ENCODE measurements around the gene FARS2. TPM values are rescaled to one million over a fixed set of nuclear protein-coding genes. Genes with fewer than 3 reads are reported as not detected.

FARS2 gene
- total and polyA plus RNA-seq, 4 experiments from 2014 or later, result 15.6 to 48.4 (median 24.3) TPM

GRCh38 chr6:5659467-5659866, 398.2 kb downstream of the FARS2 start:
- POLR2A ChIA-PET (ENCODE audit: partially characterized antibody), result no interaction called here
- Mint-ChIP-seq H3K36me3 (peaks cover 2 to 31% of the 10 kb centered on the region in 2 donors), H3K4me3 (no peak overlapping the region), H3K9me3 (peaks cover 0 to 5% (median 0%) of the 10 kb centered on the region in 8 donors), H3K27ac (no peak overlapping the region), H3K4me1 (peaks cover 2 to 18% (median 15%) of the 10 kb centered on the region in 4 donors), H3K27me3 (no peaks in the 10 kb centered on the region)
- H3K27ac ChIP-seq (ENCODE audit: low read depth, low read length), result no peak overlapping the region
- H3K36me3 ChIP-seq (ENCODE audit: insufficient read depth, low read length), result no peaks in the 10 kb centered on the region
- intact Hi-C loops (cut with micrococcal nuclease), result no loop called here
- CTCF ChIA-PET (ENCODE audit: partially characterized antibody), result interaction anchor here (0.6 kb wide), 1 partner anchor 9 kb away, joined by 3 read pairs; no protein-coding TSS in a partner anchor
- no peaks in the 10 kb centered on the region for H3K9me3 ChIP-seq (ENCODE audit: control insufficient read depth in 1 of 2, low read length in 2 of 2)
- no peaks in the 10 kb centered on the region for H3K27me3 ChIP-seq (ENCODE audit: insufficient read depth, low read length)
- H3K4me1 ChIP-seq (ENCODE audit: insufficient read depth, low read length), result peaks cover 9% of the 10 kb centered on the region
- no peak for DNase-seq
- no peak overlapping the region for H3K4me3 ChIP-seq (ENCODE audit: low read length in 2 of 2)

DNA sequence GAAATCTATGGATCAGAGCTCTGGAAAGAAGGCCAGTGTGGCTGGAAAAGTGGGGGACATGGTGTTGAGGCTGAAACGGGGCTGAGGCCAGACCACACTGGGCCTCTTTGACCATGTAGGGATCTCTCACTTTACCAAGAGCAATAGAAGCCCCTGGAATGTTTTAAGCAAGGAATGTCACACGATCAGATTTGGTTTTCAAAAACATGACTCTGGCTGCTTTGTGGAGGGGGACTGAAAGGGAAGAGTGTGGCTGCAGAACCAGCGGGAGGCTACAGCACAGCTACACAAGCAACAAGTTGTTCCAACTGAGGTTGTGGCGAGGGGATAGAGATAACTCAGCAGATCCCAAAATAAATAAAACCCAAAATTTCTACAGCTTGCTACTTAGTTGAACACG, 399.5 kb downstream of the FARS2 start:
- no peak for DNase-seq
- Histone ChIP-seq H3K36me3 (ENCODE audit: insufficient read depth, low read length) (no peaks in the 10 kb centered on the region), H3K27me3 (ENCODE audit: insufficient read depth, low read length) (no peaks in the 10 kb centered on the region), H3K9me3 (ENCODE audit: control insufficient read depth in 1 of 2, low read length in 2 of 2) (no peaks in the 10 kb centered on the region), H3K4me3 (ENCODE audit: low read length in 2 of 2) (no peak overlapping the region), H3K27ac (ENCODE audit: low read depth, low read length) (no peak overlapping the region), H3K4me1 (ENCODE audit: insufficient read depth, low read length) (peaks cover 22% of the 10 kb centered on the region)
- CTCF ChIA-PET (ENCODE audit: partially characterized antibody), result no interaction called here
- Mint-ChIP-seq H3K4me1 (peaks cover 14 to 31% (median 27%) of the 10 kb centered on the region in 4 donors), H3K27ac (peak overlapping the region in 2 of 7 donors; percentile 1 to 22), H3K27me3 (no peaks in the 10 kb centered on the region), H3K36me3 (peaks cover 2 to 18% of the 10 kb centered on the region in 2 donors), H3K9me3 (peaks cover 0 to 3% (median 0%) of the 10 kb centered on the region in 8 donors), H3K4me3 (no peak overlapping the region)
- intact Hi-C loops (cut with micrococcal nuclease), result no loop called here
- POLR2A ChIA-PET (ENCODE audit: partially characterized antibody), result no interaction called here

DNA sequence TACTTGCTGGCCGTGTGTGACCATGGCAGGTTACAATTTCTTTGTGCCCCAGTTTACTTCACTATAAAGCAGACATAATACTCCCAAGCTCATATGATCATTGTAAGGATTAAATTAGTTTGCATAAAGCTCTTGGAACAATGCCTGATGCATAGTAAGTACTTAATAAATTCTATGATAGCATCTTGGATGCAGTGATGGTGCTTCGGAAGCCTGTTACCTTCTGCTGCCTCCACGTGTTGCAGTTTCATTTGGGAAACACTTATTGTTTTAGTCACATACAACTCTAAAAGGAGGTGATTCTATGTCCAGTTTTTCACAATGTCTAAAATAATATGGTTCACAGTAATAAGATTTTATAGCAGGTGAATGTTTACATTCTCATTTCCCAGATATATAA, 401.5 kb downstream of the FARS2 start:
- Histone ChIP-seq H3K4me3 (ENCODE audit: low read length in 2 of 2) (no peak overlapping the region), H3K4me1 (ENCODE audit: insufficient read depth, low read length) (peaks cover 39% of the 10 kb centered on the region), H3K27ac (ENCODE audit: low read depth, low read length) (no peak overlapping the region), H3K36me3 (ENCODE audit: insufficient read depth, low read length) (no peaks in the 10 kb centered on the region), H3K27me3 (ENCODE audit: insufficient read depth, low read length) (no peaks in the 10 kb centered on the region), H3K9me3 (ENCODE audit: control insufficient read depth in 1 of 2, low read length in 2 of 2) (no peaks in the 10 kb centered on the region)
- Mint-ChIP-seq H3K4me3 (no peak overlapping the region), H3K36me3 (peaks cover 0 to 12% of the 10 kb centered on the region in 2 donors), H3K27me3 (no peaks in the 10 kb centered on the region), H3K9me3 (peaks cover 0 to 3% (median 0%) of the 10 kb centered on the region in 8 donors), H3K4me1 (peaks cover 22 to 49% (median 42%) of the 10 kb centered on the region in 4 donors), H3K27ac (peak overlapping the region in 2 of 7 donors; percentile 38 to 55)
- CTCF ChIA-PET (ENCODE audit: partially characterized antibody), result interaction anchor here (1.6 kb wide), 1 partner anchor 11 kb away, joined by 3 read pairs; no protein-coding TSS in a partner anchor
- no peak for DNase-seq
- POLR2A ChIA-PET (ENCODE audit: partially characterized antibody), result no interaction called here
- intact Hi-C loops (cut with micrococcal nuclease), result no loop called here

GRCh38 chr6:5663259-5663658, 401.9 kb downstream of the FARS2 start:
- intact Hi-C loops (cut with micrococcal nuclease), result no loop called here
- Histone ChIP-seq H3K27ac (ENCODE audit: low read depth, low read length) (no peak overlapping the region), H3K36me3 (ENCODE audit: insufficient read depth, low read length) (no peaks in the 10 kb centered on the region), H3K9me3 (ENCODE audit: control insufficient read depth in 1 of 2, low read length in 2 of 2) (no peaks in the 10 kb centered on the region), H3K4me3 (ENCODE audit: low read length in 2 of 2) (no peak overlapping the region), H3K27me3 (ENCODE audit: insufficient read depth, low read length) (no peaks in the 10 kb centered on the region), H3K4me1 (ENCODE audit: insufficient read depth, low read length) (peaks cover 43% of the 10 kb centered on the region)
- no peak for DNase-seq
- POLR2A ChIA-PET (ENCODE audit: partially characterized antibody), result no interaction called here
- H3K27me3 Mint-ChIP-seq, result no peaks in the 10 kb centered on the region
- peak overlapping the region in 1 of 8 donors; percentile 4 for H3K4me3 Mint-ChIP-seq
- H3K9me3 Mint-ChIP-seq, result peaks cover 0 to 3% (median 0%) of the 10 kb centered on the region in 8 donors
- peaks cover 0 to 12% of the 10 kb centered on the region in 2 donors for H3K36me3 Mint-ChIP-seq
- CTCF ChIA-PET (ENCODE audit: partially characterized antibody), result interaction anchor here (1.6 kb wide), 1 partner anchor 11 kb away, joined by 3 read pairs; no protein-coding TSS in a partner anchor
- peak overlapping the region in 2 of 7 donors; percentile 38 to 44 for H3K27ac Mint-ChIP-seq
- H3K4me1 Mint-ChIP-seq, result peaks cover 24 to 54% (median 45%) of the 10 kb centered on the region in 4 donors

- peak overlapping the region in 1 of 8 donors; percentile 4 for H3K4me3 Mint-ChIP-seq
- intact Hi-C loops (cut with micrococcal nuclease), result no loop called here
- POLR2A ChIA-PET (ENCODE audit: partially characterized antibody), result no interaction called here
- H3K27me3 Mint-ChIP-seq, result no peaks in the 10 kb centered on the region
- Histone ChIP-seq H3K27me3 (ENCODE audit: insufficient read depth, low read length) (no peaks in the 10 kb centered on the region), H3K36me3 (ENCODE audit: insufficient read depth, low read length) (no peaks in the 10 kb centered on the region), H3K4me1 (ENCODE audit: insufficient read depth, low read length) (peaks cover 45% of the 10 kb centered on the region), H3K9me3 (ENCODE audit: control insufficient read depth in 1 of 2, low read length in 2 of 2) (no peaks in the 10 kb centered on the region), H3K27ac (ENCODE audit: low read depth, low read length) (no peak overlapping the region), H3K4me3 (ENCODE audit: low read length in 2 of 2) (no peak overlapping the region)
- peaks cover 0 to 3% (median 0%) of the 10 kb centered on the region in 8 donors for H3K9me3 Mint-ChIP-seq
- peak overlapping the region in 3 of 7 donors; percentile 38 to 57 (median 44) for H3K27ac Mint-ChIP-seq
- CTCF ChIA-PET (ENCODE audit: partially characterized antibody), result no interaction called here
- DNase-seq, result no peak
- H3K4me1 Mint-ChIP-seq, result peaks cover 24 to 56% (median 46%) of the 10 kb centered on the region in 4 donors
- peaks cover 0 to 12% of the 10 kb centered on the region in 2 donors for H3K36me3 Mint-ChIP-seq
These were observed 402.4 kb downstream of the FARS2 start for GRCh38 chr6:5663739-5664138.

DNA sequence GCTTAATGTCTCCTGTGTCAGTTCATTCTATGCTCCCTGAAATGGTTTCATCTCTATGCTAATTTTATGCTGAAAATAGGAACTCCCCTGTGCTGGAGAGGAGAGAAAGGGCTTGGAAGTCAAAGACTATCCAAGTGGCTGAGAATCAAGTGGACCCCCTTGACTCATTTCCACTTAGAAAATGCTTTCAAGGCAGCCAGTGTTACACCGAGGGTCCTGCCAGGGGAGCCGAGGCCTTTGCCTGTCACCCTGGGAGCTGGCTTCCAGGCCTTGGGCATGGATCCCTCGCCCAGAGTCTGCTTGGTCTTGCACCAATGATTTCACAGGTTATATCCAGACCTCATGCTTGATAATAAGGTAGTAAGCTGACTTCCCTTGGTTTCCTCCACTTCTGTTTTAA, 402.8 kb downstream of the FARS2 start:
- no peak for DNase-seq
- H3K27me3 ChIP-seq (ENCODE audit: insufficient read depth, low read length), result no peaks in the 10 kb centered on the region
- intact Hi-C loops (cut with micrococcal nuclease), result no loop called here
- no peak overlapping the region for H3K4me3 ChIP-seq (ENCODE audit: low read length in 2 of 2)
- POLR2A ChIA-PET (ENCODE audit: partially characterized antibody), result no interaction called here
- Mint-ChIP-seq H3K9me3 (peaks cover 0 to 3% (median 0%) of the 10 kb centered on the region in 8 donors), H3K4me3 (no peak overlapping the region), H3K27me3 (no peaks in the 10 kb centered on the region), H3K36me3 (peaks cover 0 to 8% of the 10 kb centered on the region in 2 donors), H3K4me1 (peaks cover 24 to 56% (median 46%) of the 10 kb centered on the region in 4 donors), H3K27ac (peak overlapping the region in 2 of 7 donors; percentile 15 to 84)
- no peaks in the 10 kb centered on the region for H3K9me3 ChIP-seq (ENCODE audit: control insufficient read depth in 1 of 2, low read length in 2 of 2)
- peaks cover 45% of the 10 kb centered on the region for H3K4me1 ChIP-seq (ENCODE audit: insufficient read depth, low read length)
- no peaks in the 10 kb centered on the region for H3K36me3 ChIP-seq (ENCODE audit: insufficient read depth, low read length)
- CTCF ChIA-PET (ENCODE audit: partially characterized antibody), result no interaction called here
- no peak overlapping the region for H3K27ac ChIP-seq (ENCODE audit: low read depth, low read length)

DNA sequence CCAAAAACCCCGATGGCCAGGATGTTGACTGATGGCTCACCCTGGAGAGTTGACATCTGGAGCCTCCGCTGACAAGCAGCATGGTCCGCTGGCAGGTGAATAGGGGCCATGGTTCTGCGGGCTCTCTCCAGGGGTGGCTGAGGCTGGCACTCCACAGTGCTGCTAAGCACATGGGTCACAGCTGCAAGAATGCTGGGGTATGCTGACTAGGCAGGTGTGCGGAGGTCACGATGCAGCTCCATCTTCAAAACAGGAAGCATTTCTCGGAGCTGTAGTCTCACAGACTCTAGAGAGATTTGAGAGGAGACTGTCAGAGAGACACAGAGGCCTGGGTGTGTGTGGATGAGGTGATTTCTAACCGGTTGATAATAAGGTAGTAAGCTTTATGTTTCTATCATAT, 403.9 kb downstream of the FARS2 start:
- ChIA-PET CTCF (ENCODE audit: partially characterized antibody) (no interaction called here), POLR2A (ENCODE audit: partially characterized antibody) (no interaction called here)
- Histone ChIP-seq H3K27ac (ENCODE audit: low read depth, low read length) (no peak overlapping the region), H3K4me1 (ENCODE audit: insufficient read depth, low read length) (peaks cover 48% of the 10 kb centered on the region), H3K4me3 (ENCODE audit: low read length in 2 of 2) (no peak overlapping the region), H3K9me3 (ENCODE audit: control insufficient read depth in 1 of 2, low read length in 2 of 2) (no peaks in the 10 kb centered on the region), H3K36me3 (ENCODE audit: insufficient read depth, low read length) (no peaks in the 10 kb centered on the region), H3K27me3 (ENCODE audit: insufficient read depth, low read length) (no peaks in the 10 kb centered on the region)
- peaks cover 0 to 7% of the 10 kb centered on the region in 2 donors for H3K36me3 Mint-ChIP-seq
- H3K4me1 Mint-ChIP-seq, result peaks cover 24 to 65% (median 47%) of the 10 kb centered on the region in 4 donors
- H3K27me3 Mint-ChIP-seq, result no peaks in the 10 kb centered on the region
- H3K27ac Mint-ChIP-seq, result peak overlapping the region; percentile 33 to 92 (median 77)
- H3K4me3 Mint-ChIP-seq, result peak overlapping the region in 7 of 8 donors; percentile 14 to 68 (median 43)
- peak in 3 of 5 donors; percentile 7 to 32 (median 17) for DNase-seq
- H3K9me3 Mint-ChIP-seq, result peaks cover 0 to 3% (median 0%) of the 10 kb centered on the region in 8 donors
- intact Hi-C loops (cut with micrococcal nuclease), result loop anchor here (5.0 kb wide), 1 partner anchor 38 kb away; no protein-coding TSS in a partner anchor
